A673 (cell line): ENCODE data around the gene HTD2. TPM values are rescaled to one million over a fixed set of nuclear protein-coding genes. Genes with fewer than 3 reads are reported as not detected.

Source experiments
- BruUV-seq: library from RNA; stranded (reverse); fragments of 400-500 nt; replicated peaks from 2 replicates; lab custom pipeline; 2021; lab: Mats Ljungman, UMichigan
- CTCF ChIA-PET: fragments of 300-600 bp; sonication (Branson Sonifier 250); formaldehyde crosslinking; loops from one replicate; lab custom pipeline; 2022; ENCODE audit warnings: antibody characterized with exemption; lab: Charles Lee
- POLR2A ChIA-PET: fragments of 300-600 bp; sonication (Branson Sonifier 250); formaldehyde crosslinking; loops from one replicate; lab custom pipeline; 2022; ENCODE audit warnings: antibody characterized with exemption; ENCODE audit not compliant: low non-redundant PET; lab: Charles Lee
- DNase-seq: peaks from one replicate; pipeline ENCODE4 v3.0.0-alpha.2; 2015; ENCODE audit warnings: low spot score
- H3K27ac ChIP-seq: fragments of 200-600 bp; sonication (generic); 2 replicates; pipeline ENCODE4 v1.5.1; 2016; ENCODE audit warnings: mixed run types, low read depth, mild to moderate bottlenecking, mixed read lengths, antibody characterized with exemption, low read length; ENCODE audit not compliant: poor library complexity, severe bottlenecking
- H3K27me3 ChIP-seq: fragments of 200-600 bp; sonication (generic); replicated peaks from 2 replicates; pipeline ENCODE4 v1.6.1; 2017; ENCODE audit warnings: mixed run types, low read depth, mild to moderate bottlenecking, mixed read lengths, antibody characterized with exemption, low read length; ENCODE audit not compliant: insufficient read depth, poor library complexity
- H3K36me3 ChIP-seq: fragments of 200-600 bp; sonication (generic); 2 replicates; pipeline ENCODE4 v1.6.1; 2016; ENCODE audit warnings: mixed run types, mild to moderate bottlenecking, mixed read lengths, antibody characterized with exemption, low read length; ENCODE audit not compliant: insufficient read depth, poor library complexity, severe bottlenecking
- H3K4me1 ChIP-seq: fragments of 200-600 bp; sonication (generic); 2 replicates; pipeline ENCODE4 v1.6.1; 2017; ENCODE audit warnings: mixed run types, mild to moderate bottlenecking, mixed read lengths, antibody characterized with exemption, low read length; ENCODE audit not compliant: insufficient read depth, poor library complexity, severe bottlenecking
- H3K4me3 ChIP-seq: fragments of 200-600 bp; sonication (generic); 2 replicates; pipeline ENCODE4 v1.5.1; 2016; ENCODE audit warnings: low read depth, mixed run types, mild to moderate bottlenecking, mixed read lengths, low read length; ENCODE audit not compliant: poor library complexity, severe bottlenecking
- H3K9me3 ChIP-seq: fragments of 200-600 bp; sonication (generic); 2 replicates; pipeline ENCODE4 v1.6.1; 2016; ENCODE audit warnings: mixed run types, low read depth, mild to moderate bottlenecking, mixed read lengths, antibody characterized with exemption, low read length; ENCODE audit not compliant: poor library complexity, severe bottlenecking
- CTCF ChIP-seq: fragments of 300-800, 200-600 bp; sonication (generic); conservative IDR thresholded peaks from 2 replicates; pipeline ENCODE4 v1.5.1; 2017; ENCODE audit warnings: low read depth, mild to moderate bottlenecking, antibody characterized with exemption, low read length, moderate library complexity, mixed read lengths
- EZH2 ChIP-seq: fragments of 200-600 bp; sonication (generic); IDR thresholded peaks from 2 replicates; pipeline ENCODE4 v1.6.1; 2017; ENCODE audit warnings: borderline replicate concordance, low read depth, mild to moderate bottlenecking, mixed read lengths, antibody characterized with exemption, low read length; ENCODE audit not compliant: poor library complexity, severe bottlenecking
- intact Hi-C: fragments of 100-400 bp; cut with micrococcal nuclease; formaldehyde crosslinking; loops from one replicate; pipeline ENCODE4 v1.10.0; 2022; ENCODE audit not compliant: unreplicated experiment
- total RNA-seq: library from RNA; stranded (reverse); gene quantifications from 2 replicates; pipeline ENCODE4 v1.2.3, GENCODE V29; 2021

HTD2 gene
- total RNA-seq, 1 experiment from 2014 or later: 9.0 TPM

- no peaks in the 10 kb centered on the region for H3K4me1 ChIP-seq
- H3K36me3 ChIP-seq: no peaks in the 10 kb centered on the region
- no peaks in the 10 kb centered on the region for H3K27me3 ChIP-seq
- TF ChIP-seq CTCF (no peak), EZH2 (no peak)
- no peak overlapping the region for H3K27ac ChIP-seq
- H3K9me3 ChIP-seq: no peaks in the 10 kb centered on the region
- BruUV-seq: no TSS peak
- no peak overlapping the region for H3K4me3 ChIP-seq
- CTCF ChIA-PET: no interaction called here
- POLR2A ChIA-PET: no interaction called here
- no peak for DNase-seq
- intact Hi-C loops: no loop called here
Measured at GRCh38 chr3:58366699-58367098, 60.4 kb downstream of the HTD2 start.

- no TSS peak for BruUV-seq
- Histone ChIP-seq H3K4me1 (no peaks in the 10 kb centered on the region), H3K27me3 (no peaks in the 10 kb centered on the region), H3K9me3 (no peaks in the 10 kb centered on the region), H3K4me3 (no peak overlapping the region), H3K36me3 (no peaks in the 10 kb centered on the region), H3K27ac (no peak overlapping the region)
- no peak for DNase-seq
- CTCF ChIA-PET: no interaction called here
- POLR2A ChIA-PET: no interaction called here
- TF ChIP-seq EZH2 (no peak), CTCF (no peak)
- intact Hi-C loops: no loop called here
Measured at GRCh38 chr3:58369038-58369437, 62.7 kb downstream of the HTD2 start.

Other genes starting within 250 kb of the HTD2 start
- not detected in 2 replicates for gene DNASE1L3, start 95.5 kb upstream of the HTD2 start, total RNA-seq
- 154 and 155 TPM in 2 replicates for gene ABHD6, start 68.7 kb upstream of the HTD2 start, total RNA-seq
- gene RPP14, start 275 bp upstream of the HTD2 start, total RNA-seq: 17.4 and 18.2 TPM in 2 replicates
- 13.2 and 14.2 TPM in 2 replicates for gene PXK, start 26.4 kb downstream of the HTD2 start, total RNA-seq
- gene PDHB, start 127.3 kb downstream of the HTD2 start, total RNA-seq: 56.0 and 58.8 TPM in 2 replicates
- 14.2 and 14.3 TPM in 2 replicates for gene KCTD6, start 185.6 kb downstream of the HTD2 start, total RNA-seq
- 5.4 and 7.2 TPM in 2 replicates for gene ACOX2, start 230.7 kb downstream of the HTD2 start, total RNA-seq